GM13976 (cell line): ENCODE data around the gene NEURL1B.

ENCODE experiments used
- DNase-seq: peaks from one replicate; pipeline ENCODE4 v3.0.0; 2012; ENCODE audit warnings: low spot score
- CTCF ChIP-seq: IDR thresholded peaks from 2 replicates; pipeline ENCODE4 v1.5.1; 2012; ENCODE audit warnings: borderline replicate concordance, mild to moderate bottlenecking; ENCODE audit not compliant: insufficient read depth; ENCODE audit errors: extremely low read depth, missing control alignments, control extremely low read depth
- in situ Hi-C: fragments of 300-500 bp; cut with MboI; formaldehyde crosslinking; loops from one replicate; pipeline ENCODE4 v1.12.0; 2022; ENCODE audit warnings: low sequenced_read_pairs, mixed read lengths, inconsistent platforms; ENCODE audit not compliant: unreplicated experiment

NEURL1B gene

GRCh38 chr5:172716796-172717313, 75.8 kb downstream of the NEURL1B start:
- in situ Hi-C loops: no loop called here
- peak; percentile 88 for DNase-seq
- peak; percentile 72 for TF ChIP-seq CTCF

GRCh38 chr5:172717481-172718195, 76.6 kb downstream of the NEURL1B start:
- in situ Hi-C loops: no loop called here
- TF ChIP-seq CTCF: no peak
- no peak for DNase-seq

GRCh38 chr5:172718527-172719114, 77.6 kb downstream of the NEURL1B start:
- in situ Hi-C loops: no loop called here
- TF ChIP-seq CTCF: no peak
- no peak for DNase-seq

- DNase-seq: no peak
- in situ Hi-C loops: no loop called here
- no peak for TF ChIP-seq CTCF
Measured at GRCh38 chr5:172719211-172719610, 78.1 kb downstream of the NEURL1B start.

- TF ChIP-seq CTCF: no peak
- in situ Hi-C loops: no loop called here
- no peak for DNase-seq
Measured at GRCh38 chr5:172720655-172721054, 79.6 kb downstream of the NEURL1B start.

GRCh38 chr5:172721455-172722326, 80.6 kb downstream of the NEURL1B start:
- DNase-seq: no peak
- in situ Hi-C loops: no loop called here

More at GRCh38 chr5:172721455-172722326, 80.6 kb downstream of the NEURL1B start:
- no peak for TF ChIP-seq CTCF
